ENCODE measurements around the gene ATF7. TPM values are rescaled to one million over a fixed set of nuclear protein-coding genes. Genes with fewer than 3 reads are reported as not detected.

Gene ATF7
- total and polyA plus RNA-seq, 9 of the 15 experiments (the other 6 are each of a cell fraction or from before 2014, with no cell fraction given) = 10.6 to 30.4 (median 20.7) TPM

GRCh38 chr12:53500776-53501614 lies 125.2 kb downstream of the ATF7 start, which contains the start of gene TARBP2 (continued):
- no peak for TF ChIP-seq NR1H2 (CRISPR knock-in tag; IDR thresholded peaks at IDR 0.05)
- TF ChIP-seq, protein P1, sequence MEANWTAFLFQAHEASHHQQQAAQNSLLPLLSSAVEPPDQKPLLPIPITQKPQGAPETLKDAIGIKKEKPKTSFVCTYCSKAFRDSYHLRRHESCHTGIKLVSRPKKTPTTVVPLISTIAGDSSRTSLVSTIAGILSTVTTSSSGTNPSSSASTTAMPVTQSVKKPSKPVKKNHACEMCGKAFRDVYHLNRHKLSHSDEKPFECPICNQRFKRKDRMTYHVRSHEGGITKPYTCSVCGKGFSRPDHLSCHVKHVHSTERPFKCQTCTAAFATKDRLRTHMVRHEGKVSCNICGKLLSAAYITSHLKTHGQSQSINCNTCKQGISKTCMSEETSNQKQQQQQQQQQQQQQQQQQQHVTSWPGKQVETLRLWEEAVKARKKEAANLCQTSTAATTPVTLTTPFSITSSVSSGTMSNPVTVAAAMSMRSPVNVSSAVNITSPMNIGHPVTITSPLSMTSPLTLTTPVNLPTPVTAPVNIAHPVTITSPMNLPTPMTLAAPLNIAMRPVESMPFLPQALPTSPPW (CRISPR knock-in tag; IDR thresholded peaks at IDR 0.05) = peak; percentile 82
- no peak for TF ChIP-seq BRCA1 (IDR thresholded peaks at IDR 0.05)
- no peak for TF ChIP-seq BRCA1 (CRISPR knock-in tag; IDR thresholded peaks at IDR 0.05)
- TF ChIP-seq NFIX (CRISPR knock-in tag; IDR thresholded peaks at IDR 0.05; ENCODE audit: low read depth) = no peak
- TF ChIP-seq, protein P2, sequence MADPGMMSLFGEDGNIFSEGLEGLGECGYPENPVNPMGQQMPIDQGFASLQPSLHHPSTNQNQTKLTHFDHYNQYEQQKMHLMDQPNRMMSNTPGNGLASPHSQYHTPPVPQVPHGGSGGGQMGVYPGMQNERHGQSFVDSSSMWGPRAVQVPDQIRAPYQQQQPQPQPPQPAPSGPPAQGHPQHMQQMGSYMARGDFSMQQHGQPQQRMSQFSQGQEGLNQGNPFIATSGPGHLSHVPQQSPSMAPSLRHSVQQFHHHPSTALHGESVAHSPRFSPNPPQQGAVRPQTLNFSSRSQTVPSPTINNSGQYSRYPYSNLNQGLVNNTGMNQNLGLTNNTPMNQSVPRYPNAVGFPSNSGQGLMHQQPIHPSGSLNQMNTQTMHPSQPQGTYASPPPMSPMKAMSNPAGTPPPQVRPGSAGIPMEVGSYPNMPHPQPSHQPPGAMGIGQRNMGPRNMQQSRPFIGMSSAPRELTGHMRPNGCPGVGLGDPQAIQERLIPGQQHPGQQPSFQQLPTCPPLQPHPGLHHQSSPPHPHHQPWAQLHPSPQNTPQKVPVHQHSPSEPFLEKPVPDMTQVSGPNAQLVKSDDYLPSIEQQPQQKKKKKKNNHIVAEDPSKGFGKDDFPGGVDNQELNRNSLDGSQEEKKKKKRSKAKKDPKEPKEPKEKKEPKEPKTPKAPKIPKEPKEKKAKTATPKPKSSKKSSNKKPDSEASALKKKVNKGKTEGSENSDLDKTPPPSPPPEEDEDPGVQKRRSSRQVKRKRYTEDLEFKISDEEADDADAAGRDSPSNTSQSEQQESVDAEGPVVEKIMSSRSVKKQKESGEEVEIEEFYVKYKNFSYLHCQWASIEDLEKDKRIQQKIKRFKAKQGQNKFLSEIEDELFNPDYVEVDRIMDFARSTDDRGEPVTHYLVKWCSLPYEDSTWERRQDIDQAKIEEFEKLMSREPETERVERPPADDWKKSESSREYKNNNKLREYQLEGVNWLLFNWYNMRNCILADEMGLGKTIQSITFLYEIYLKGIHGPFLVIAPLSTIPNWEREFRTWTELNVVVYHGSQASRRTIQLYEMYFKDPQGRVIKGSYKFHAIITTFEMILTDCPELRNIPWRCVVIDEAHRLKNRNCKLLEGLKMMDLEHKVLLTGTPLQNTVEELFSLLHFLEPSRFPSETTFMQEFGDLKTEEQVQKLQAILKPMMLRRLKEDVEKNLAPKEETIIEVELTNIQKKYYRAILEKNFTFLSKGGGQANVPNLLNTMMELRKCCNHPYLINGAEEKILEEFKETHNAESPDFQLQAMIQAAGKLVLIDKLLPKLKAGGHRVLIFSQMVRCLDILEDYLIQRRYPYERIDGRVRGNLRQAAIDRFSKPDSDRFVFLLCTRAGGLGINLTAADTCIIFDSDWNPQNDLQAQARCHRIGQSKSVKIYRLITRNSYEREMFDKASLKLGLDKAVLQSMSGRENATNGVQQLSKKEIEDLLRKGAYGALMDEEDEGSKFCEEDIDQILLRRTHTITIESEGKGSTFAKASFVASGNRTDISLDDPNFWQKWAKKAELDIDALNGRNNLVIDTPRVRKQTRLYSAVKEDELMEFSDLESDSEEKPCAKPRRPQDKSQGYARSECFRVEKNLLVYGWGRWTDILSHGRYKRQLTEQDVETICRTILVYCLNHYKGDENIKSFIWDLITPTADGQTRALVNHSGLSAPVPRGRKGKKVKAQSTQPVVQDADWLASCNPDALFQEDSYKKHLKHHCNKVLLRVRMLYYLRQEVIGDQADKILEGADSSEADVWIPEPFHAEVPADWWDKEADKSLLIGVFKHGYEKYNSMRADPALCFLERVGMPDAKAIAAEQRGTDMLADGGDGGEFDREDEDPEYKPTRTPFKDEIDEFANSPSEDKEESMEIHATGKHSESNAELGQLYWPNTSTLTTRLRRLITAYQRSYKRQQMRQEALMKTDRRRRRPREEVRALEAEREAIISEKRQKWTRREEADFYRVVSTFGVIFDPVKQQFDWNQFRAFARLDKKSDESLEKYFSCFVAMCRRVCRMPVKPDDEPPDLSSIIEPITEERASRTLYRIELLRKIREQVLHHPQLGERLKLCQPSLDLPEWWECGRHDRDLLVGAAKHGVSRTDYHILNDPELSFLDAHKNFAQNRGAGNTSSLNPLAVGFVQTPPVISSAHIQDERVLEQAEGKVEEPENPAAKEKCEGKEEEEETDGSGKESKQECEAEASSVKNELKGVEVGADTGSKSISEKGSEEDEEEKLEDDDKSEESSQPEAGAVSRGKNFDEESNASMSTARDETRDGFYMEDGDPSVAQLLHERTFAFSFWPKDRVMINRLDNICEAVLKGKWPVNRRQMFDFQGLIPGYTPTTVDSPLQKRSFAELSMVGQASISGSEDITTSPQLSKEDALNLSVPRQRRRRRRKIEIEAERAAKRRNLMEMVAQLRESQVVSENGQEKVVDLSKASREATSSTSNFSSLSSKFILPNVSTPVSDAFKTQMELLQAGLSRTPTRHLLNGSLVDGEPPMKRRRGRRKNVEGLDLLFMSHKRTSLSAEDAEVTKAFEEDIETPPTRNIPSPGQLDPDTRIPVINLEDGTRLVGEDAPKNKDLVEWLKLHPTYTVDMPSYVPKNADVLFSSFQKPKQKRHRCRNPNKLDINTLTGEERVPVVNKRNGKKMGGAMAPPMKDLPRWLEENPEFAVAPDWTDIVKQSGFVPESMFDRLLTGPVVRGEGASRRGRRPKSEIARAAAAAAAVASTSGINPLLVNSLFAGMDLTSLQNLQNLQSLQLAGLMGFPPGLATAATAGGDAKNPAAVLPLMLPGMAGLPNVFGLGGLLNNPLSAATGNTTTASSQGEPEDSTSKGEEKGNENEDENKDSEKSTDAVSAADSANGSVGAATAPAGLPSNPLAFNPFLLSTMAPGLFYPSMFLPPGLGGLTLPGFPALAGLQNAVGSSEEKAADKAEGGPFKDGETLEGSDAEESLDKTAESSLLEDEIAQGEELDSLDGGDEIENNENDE (IDR thresholded peaks at IDR 0.05; ENCODE audit: low read depth, low read length) = no peak
- TF ChIP-seq SMARCE1 (IDR thresholded peaks at IDR 0.05) = no peak
- peak; percentile 92 for TF ChIP-seq ZNF76 (CRISPR knock-in tag; IDR thresholded peaks at IDR 0.05; ENCODE audit: borderline replicate concordance)
- no peak for TF ChIP-seq CREBBP (IDR thresholded peaks at IDR 0.05; ENCODE audit: low read depth, low read length)
- no peak for TF ChIP-seq LARP7 (IDR thresholded peaks at IDR 0.05)
- TF ChIP-seq, protein P3, sequence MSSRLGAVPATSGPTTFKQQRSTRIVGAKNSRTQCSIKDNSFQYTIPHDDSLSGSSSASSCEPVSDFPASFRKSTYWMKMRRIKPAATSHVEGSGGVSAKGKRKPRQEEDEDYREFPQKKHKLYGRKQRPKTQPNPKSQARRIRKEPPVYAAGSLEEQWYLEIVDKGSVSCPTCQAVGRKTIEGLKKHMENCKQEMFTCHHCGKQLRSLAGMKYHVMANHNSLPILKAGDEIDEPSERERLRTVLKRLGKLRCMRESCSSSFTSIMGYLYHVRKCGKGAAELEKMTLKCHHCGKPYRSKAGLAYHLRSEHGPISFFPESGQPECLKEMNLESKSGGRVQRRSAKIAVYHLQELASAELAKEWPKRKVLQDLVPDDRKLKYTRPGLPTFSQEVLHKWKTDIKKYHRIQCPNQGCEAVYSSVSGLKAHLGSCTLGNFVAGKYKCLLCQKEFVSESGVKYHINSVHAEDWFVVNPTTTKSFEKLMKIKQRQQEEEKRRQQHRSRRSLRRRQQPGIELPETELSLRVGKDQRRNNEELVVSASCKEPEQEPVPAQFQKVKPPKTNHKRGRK (tag; IDR thresholded peaks at IDR 0.05) = no peak
- TF ChIP-seq NFE2 (IDR thresholded peaks at IDR 0.05; ENCODE audit: low read depth) = no peak
- peak; percentile 98 for TF ChIP-seq POLR2G (IDR thresholded peaks at IDR 0.05; ENCODE audit: low read depth, low read length)
- TF ChIP-seq KDM5B (IDR thresholded peaks at IDR 0.05; ENCODE audit: insufficient replicate concordance, low read depth, low read length) = peak; percentile 86

Data from K562 (cell line).